ENCODE data around the gene TMPRSS9.

GRCh38 chr19:2443116-2443784 lies 83.2 kb downstream of the TMPRSS9 start:
- TF ChIP-seq CTCF (conservative IDR thresholded peaks at IDR 0.05 in 1 of 2, IDR thresholded peaks at IDR 0.05 in 1 of 2; ENCODE audit: extremely low read depth in 1 of 2, insufficient read depth in 1 of 2, low read depth in 1 of 2, low read length in 2 of 2) (no peak), EZH2 (IDR thresholded peaks at IDR 0.05; ENCODE audit: borderline replicate concordance, low read length) (no peak)
